ENCODE results near the gene TMED4.

TMED4 gene

DNA sequence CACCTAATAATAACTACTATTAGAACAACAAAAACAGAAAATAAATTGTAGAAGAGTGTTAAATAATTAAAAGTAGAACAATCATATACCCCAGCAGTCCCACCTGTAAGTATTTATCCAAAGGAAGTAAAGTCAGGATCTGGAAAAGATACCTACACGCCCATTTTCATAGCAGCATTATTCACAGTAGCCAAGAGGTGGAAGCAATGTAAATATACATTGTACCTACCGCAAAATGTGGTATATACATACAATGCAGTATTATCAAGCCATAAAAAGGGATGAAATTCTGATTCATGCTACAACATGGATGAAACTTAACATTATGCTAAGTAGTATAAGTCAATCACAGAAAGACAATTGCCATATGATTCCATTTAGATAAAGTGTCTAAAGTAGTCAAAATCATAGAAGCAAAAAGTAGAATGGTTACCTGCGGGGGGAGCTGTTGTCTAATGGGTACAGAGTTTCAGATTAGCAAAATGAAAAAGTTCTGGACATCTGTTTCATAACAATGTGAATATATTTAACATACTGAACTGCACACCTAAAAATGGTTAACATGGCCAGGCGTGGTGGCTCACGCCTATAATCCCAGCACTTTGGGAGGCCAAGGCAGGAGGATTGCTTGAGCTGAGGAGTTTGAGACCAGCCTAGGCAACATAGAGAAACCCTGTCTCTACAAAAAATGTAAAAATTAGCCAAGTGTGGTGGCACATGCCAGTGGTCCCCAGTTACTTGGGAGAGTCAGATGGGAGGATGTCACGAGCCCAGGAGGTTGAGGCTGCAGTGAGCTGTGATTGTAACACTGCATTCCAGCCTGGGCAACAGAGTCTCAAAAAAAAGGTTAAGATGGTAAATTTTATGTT is 6.0 kb upstream of the TMED4 start:
- H2BK15ac ChIP-seq (ENCODE audit: low read depth, poor library complexity, severe bottlenecking) = no peak overlapping the region
- H3K14ac ChIP-seq (ENCODE audit: low read length in 2 of 2) = no peak overlapping the region
- no peaks in the 10 kb centered on the region for H3K27me3 ChIP-seq (ENCODE audit: control insufficient read depth in 1 of 2, insufficient read depth in 1 of 2, low read length in 2 of 2)
- no peak overlapping the region for H2BK12ac ChIP-seq (ENCODE audit: low read length in 2 of 2)
- H3K4ac ChIP-seq (ENCODE audit: low read depth in 1 of 2, low read length in 2 of 2) = no peak overlapping the region
- no peak overlapping the region for H3K4me2 ChIP-seq (ENCODE audit: low read length, poor library complexity, severe bottlenecking)
- H3K79me1 ChIP-seq (replicated peaks; ENCODE audit: low read length, poor library complexity, severe bottlenecking) = no peaks in the 10 kb centered on the region
- no peak overlapping the region for H2AK5ac ChIP-seq (ENCODE audit: low read length, severe bottlenecking)
- WGBS = 38% methylated on average over 4 of the region's 6 CpGs
- peak; percentile 71 for DNase-seq
- H3K4me3 ChIP-seq (ENCODE audit: insufficient read depth in 1 of 2, low read depth in 1 of 2, low read length in 2 of 2) = no peak overlapping the region
- no peak overlapping the region for H2BK5ac ChIP-seq (ENCODE audit: low read depth, low read length, poor library complexity, severe bottlenecking)
- H3K18ac ChIP-seq (ENCODE audit: low read depth in 1 of 2, low read length in 2 of 2) = no peak overlapping the region
- no peak overlapping the region for H2AFZ ChIP-seq (ENCODE audit: low read depth, low read length)
- peak overlapping the region; percentile 42 for H4K8ac ChIP-seq (ENCODE audit: low read length)
- no peaks in the 10 kb centered on the region for H3K36me3 ChIP-seq (ENCODE audit: control insufficient read depth in 1 of 2, insufficient read depth in 2 of 2, low read depth in 1 of 2, low read length in 2 of 2)
- peak overlapping the region; percentile 23 for H3K9ac ChIP-seq (ENCODE audit: low read length)
- no peaks in the 10 kb centered on the region for H3K4me1 ChIP-seq (ENCODE audit: control insufficient read depth, insufficient read depth, low read depth, low read length)
- no peak overlapping the region for H2BK120ac ChIP-seq (ENCODE audit: low read depth, low read length)
- H3K9me3 ChIP-seq (ENCODE audit: control insufficient read depth, low read length) = no peaks in the 10 kb centered on the region
- H3K23ac ChIP-seq (ENCODE audit: low read length in 2 of 2) = no peak overlapping the region
- no peak overlapping the region for H4K91ac ChIP-seq (ENCODE audit: low read length)
- H3K27ac ChIP-seq (ENCODE audit: low read length, poor library complexity, severe bottlenecking) = no peak overlapping the region

DNA sequence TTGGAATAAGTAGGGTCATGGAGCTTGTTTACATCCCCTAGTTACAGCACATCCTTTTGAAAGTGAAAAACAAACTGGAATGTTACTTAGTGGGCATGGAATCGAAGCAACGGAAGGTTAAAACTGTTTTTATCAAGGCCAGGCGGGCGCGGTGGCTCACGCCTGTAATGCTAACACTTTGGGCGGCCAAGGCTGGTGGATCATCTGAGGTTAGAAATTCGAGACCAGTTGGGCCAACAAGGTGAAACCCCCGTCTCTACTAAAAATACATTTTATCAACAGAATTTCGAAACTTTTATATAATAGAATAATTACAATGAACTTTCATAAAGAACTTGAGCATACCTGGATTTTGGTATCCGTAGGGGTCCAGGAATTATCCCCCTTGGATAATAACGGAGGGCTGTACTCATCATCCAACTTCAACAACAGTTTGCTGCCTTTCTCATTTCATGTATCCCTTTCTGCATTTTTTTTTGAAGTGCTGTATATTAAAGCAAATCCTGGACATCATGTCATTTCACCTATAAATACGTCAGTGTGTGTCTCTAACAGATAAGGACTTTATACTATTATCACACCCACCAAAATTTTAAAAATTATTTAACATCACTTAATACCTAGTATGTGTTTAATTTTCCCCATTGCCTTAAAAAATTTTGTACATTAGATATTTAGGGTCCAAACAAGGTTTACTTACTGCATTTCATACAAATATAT is 1.3 kb upstream of the TMED4 start:
- Histone ChIP-seq H2BK15ac (ENCODE audit: low read depth, poor library complexity, severe bottlenecking) (no peak overlapping the region), H3K4me3 (ENCODE audit: insufficient read depth in 1 of 2, low read depth in 1 of 2, low read length in 2 of 2) (peak overlapping the region in 1 of 2 experiments; percentile 96), H3K79me1 (replicated peaks; ENCODE audit: low read length, poor library complexity, severe bottlenecking) (peaks cover 14% of the 10 kb centered on the region), H3K23ac (ENCODE audit: low read length in 2 of 2) (no peak overlapping the region), H3K4ac (ENCODE audit: low read depth in 1 of 2, low read length in 2 of 2) (no peak overlapping the region), H2BK5ac (ENCODE audit: low read depth, low read length, poor library complexity, severe bottlenecking) (no peak overlapping the region), H2BK120ac (ENCODE audit: low read depth, low read length) (no peak overlapping the region), H3K4me2 (ENCODE audit: low read length, poor library complexity, severe bottlenecking) (peak overlapping the region; percentile 79), H3K27me3 (ENCODE audit: control insufficient read depth in 1 of 2, insufficient read depth in 1 of 2, low read length in 2 of 2) (no peaks in the 10 kb centered on the region), H3K18ac (ENCODE audit: low read depth in 1 of 2, low read length in 2 of 2) (no peak overlapping the region), H3K27ac (ENCODE audit: low read length, poor library complexity, severe bottlenecking) (no peak overlapping the region), H2BK12ac (ENCODE audit: low read length in 2 of 2) (no peak overlapping the region), H2AFZ (ENCODE audit: low read depth, low read length) (peak overlapping the region; percentile 64), H3K36me3 (ENCODE audit: control insufficient read depth in 1 of 2, insufficient read depth in 2 of 2, low read depth in 1 of 2, low read length in 2 of 2) (peaks cover 14 to 27% of the 10 kb centered on the region in 2 experiments), H3K4me1 (ENCODE audit: control insufficient read depth, insufficient read depth, low read depth, low read length) (peaks cover 11% of the 10 kb centered on the region), H2AK5ac (ENCODE audit: low read length, severe bottlenecking) (peak overlapping the region; percentile 53), H3K9me3 (ENCODE audit: control insufficient read depth, low read length) (no peaks in the 10 kb centered on the region), H3K9ac (ENCODE audit: low read length) (peak overlapping the region; percentile 99), H4K91ac (ENCODE audit: low read length) (no peak overlapping the region), H4K8ac (ENCODE audit: low read length) (no peak overlapping the region), H3K14ac (ENCODE audit: low read length in 2 of 2) (no peak overlapping the region)
- DNase-seq = no peak
- 95% methylated on average over 11 of the region's 13 CpGs for WGBS

DNA sequence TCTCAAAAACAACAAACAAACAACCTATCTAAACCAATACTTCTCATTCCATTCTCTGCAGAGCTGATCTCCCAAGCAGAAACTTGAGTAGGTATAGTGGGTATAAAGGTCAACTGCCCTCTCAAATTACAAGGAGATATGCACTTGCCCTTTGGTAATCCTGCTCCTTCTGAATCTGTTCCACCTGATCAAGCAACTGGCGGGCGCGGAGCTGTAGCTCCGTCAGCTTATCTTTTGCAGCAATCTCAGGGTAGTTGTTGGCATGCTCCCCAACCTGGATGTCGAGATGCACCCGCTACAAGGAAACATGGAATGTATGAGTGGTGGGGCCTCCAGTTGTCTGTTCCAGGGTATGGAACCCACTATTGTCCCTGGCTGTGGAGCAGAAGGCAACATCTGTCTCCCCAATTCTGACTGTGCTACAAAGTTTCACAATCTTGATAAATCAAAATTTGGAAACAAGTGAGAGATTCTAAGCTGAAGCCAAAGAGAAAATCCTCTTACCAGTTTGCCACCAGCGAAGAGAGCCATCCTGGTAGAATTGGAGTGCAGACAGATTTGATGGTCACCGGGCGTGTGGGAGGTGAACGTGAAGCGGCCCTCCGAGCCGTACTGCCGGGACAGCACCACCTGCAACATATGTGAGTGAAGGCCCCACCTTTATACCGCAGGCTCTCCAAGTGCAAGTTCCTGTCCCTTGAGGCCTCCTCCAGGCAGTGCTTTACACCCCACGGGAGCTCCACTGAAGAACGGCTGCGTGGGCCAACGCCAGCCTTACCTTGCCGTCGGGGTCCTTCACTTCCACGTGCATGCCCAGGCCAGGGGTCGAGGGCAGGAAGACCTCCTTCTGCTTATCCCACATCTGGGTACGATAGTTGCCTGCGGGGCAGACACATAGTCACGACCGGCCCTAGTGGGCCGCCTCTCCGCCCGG is 819 bp downstream of the TMED4 start:
- Histone ChIP-seq H3K9me3 (ENCODE audit: control insufficient read depth, low read length) (no peaks in the 10 kb centered on the region), H3K18ac (ENCODE audit: low read depth in 1 of 2, low read length in 2 of 2) (peak overlapping the region; percentile 69 to 86), H3K27me3 (ENCODE audit: control insufficient read depth in 1 of 2, insufficient read depth in 1 of 2, low read length in 2 of 2) (no peaks in the 10 kb centered on the region), H2BK12ac (ENCODE audit: low read length in 2 of 2) (no peak overlapping the region), H4K91ac (ENCODE audit: low read length) (peak overlapping the region; percentile 87), H2BK15ac (ENCODE audit: low read depth, poor library complexity, severe bottlenecking) (no peak overlapping the region), H4K8ac (ENCODE audit: low read length) (peak overlapping the region; percentile 81), H2AFZ (ENCODE audit: low read depth, low read length) (peak overlapping the region; percentile 71), H3K4me1 (ENCODE audit: control insufficient read depth, insufficient read depth, low read depth, low read length) (peaks cover 11% of the 10 kb centered on the region), H3K36me3 (ENCODE audit: control insufficient read depth in 1 of 2, insufficient read depth in 2 of 2, low read depth in 1 of 2, low read length in 2 of 2) (peaks cover 21 to 42% of the 10 kb centered on the region in 2 experiments), H3K27ac (ENCODE audit: low read length, poor library complexity, severe bottlenecking) (no peak overlapping the region), H2BK120ac (ENCODE audit: low read depth, low read length) (peak overlapping the region; percentile 6), H2BK5ac (ENCODE audit: low read depth, low read length, poor library complexity, severe bottlenecking) (no peak overlapping the region), H3K4me3 (ENCODE audit: insufficient read depth in 1 of 2, low read depth in 1 of 2, low read length in 2 of 2) (peak overlapping the region; percentile 78 to 96), H2AK5ac (ENCODE audit: low read length, severe bottlenecking) (peak overlapping the region; percentile 74), H3K4me2 (ENCODE audit: low read length, poor library complexity, severe bottlenecking) (peak overlapping the region; percentile 69), H3K14ac (ENCODE audit: low read length in 2 of 2) (peak overlapping the region in 1 of 2 experiments; percentile 91), H3K79me1 (replicated peaks; ENCODE audit: low read length, poor library complexity, severe bottlenecking) (peaks cover 19% of the 10 kb centered on the region), H3K4ac (ENCODE audit: low read depth in 1 of 2, low read length in 2 of 2) (peak overlapping the region; percentile 4 to 88), H3K23ac (ENCODE audit: low read length in 2 of 2) (peak overlapping the region in 1 of 2 experiments; percentile 14), H3K9ac (ENCODE audit: low read length) (peak overlapping the region; percentile 92)
- WGBS = 46% methylated on average over 29 of the region's 30 CpGs
- no peak for DNase-seq

Data from mesenchymal stem cell (in vitro differentiated cells and primary cell).